ENCODE results near the gene PHC1.

The PHC1 gene

GRCh38 chr12:8985213-8985754 lies 71.0 kb downstream of the PHC1 start:
- Histone ChIP-seq H3K4me1 (ENCODE audit: insufficient read depth, low read length) (no peaks in the 10 kb centered on the region), H3K9me3 (ENCODE audit: control insufficient read depth, insufficient read depth, low read length) (no peaks in the 10 kb centered on the region), H3K36me3 (ENCODE audit: insufficient read depth, low read length) (no peaks in the 10 kb centered on the region), H3K9ac (ENCODE audit: low read depth, low read length) (no peak overlapping the region)

- H3K36me3 ChIP-seq (ENCODE audit: insufficient read depth, low read length), result no peaks in the 10 kb centered on the region
- H3K9me3 ChIP-seq (ENCODE audit: control insufficient read depth, insufficient read depth, low read length), result no peaks in the 10 kb centered on the region
- no peaks in the 10 kb centered on the region for H3K4me1 ChIP-seq (ENCODE audit: insufficient read depth, low read length)
- H3K9ac ChIP-seq (ENCODE audit: low read depth, low read length), result no peak overlapping the region
Observed at GRCh38 chr12:8987163-8987562, 72.9 kb downstream of the PHC1 start.

GRCh38 chr12:8987685-8988084 lies 73.4 kb downstream of the PHC1 start:
- Histone ChIP-seq H3K4me1 (ENCODE audit: insufficient read depth, low read length) (no peaks in the 10 kb centered on the region), H3K36me3 (ENCODE audit: insufficient read depth, low read length) (no peaks in the 10 kb centered on the region), H3K9me3 (ENCODE audit: control insufficient read depth, insufficient read depth, low read length) (no peaks in the 10 kb centered on the region), H3K9ac (ENCODE audit: low read depth, low read length) (no peak overlapping the region)

GRCh38 chr12:8989413-8989812 lies 75.1 kb downstream of the PHC1 start, which contains the start of gene KLRG1:
Gene KLRG1, plus strand, starts transcription at chr12:8989546. Its CDS starts 90 bp downstream, at chr12:8989636.
- no peaks in the 10 kb centered on the region for H3K9me3 ChIP-seq (ENCODE audit: control insufficient read depth, insufficient read depth, low read length)
- H3K4me1 ChIP-seq (ENCODE audit: insufficient read depth, low read length), result no peaks in the 10 kb centered on the region
- no peaks in the 10 kb centered on the region for H3K36me3 ChIP-seq (ENCODE audit: insufficient read depth, low read length)
- H3K9ac ChIP-seq (ENCODE audit: low read depth, low read length), result no peak within 1 kb of the TSS
